ENCODE data around the gene ZBP1.

ZBP1 gene

DNA sequence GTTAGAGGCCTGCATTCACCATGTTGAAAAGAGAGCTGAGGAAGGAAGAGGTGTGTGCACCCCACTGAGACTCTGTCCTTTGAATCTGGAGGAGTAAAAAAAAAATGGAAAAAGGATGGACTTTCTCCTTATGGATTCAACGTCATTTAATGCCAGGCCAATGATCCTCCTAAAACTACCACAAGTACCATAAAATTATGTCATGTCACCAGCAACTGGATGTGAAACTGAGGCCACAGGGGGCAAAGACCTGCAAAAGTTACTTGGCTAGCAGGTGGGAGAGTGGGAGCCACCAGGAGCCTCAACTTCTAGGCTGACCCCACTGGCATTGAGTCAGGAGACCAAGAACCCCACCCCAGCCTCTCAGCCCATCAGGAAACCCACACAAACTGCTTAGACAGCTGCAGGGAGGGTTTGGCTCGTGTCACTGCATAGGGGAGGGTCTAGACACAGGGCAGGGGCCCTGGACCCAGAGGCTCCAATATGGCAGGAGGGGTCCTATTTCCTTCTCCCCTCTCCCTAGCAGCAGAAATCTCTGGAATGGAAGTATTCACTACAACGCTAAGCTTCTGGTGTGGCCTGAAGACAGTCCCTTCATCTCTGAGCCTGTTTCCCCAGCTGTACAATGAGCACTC is 48.3 kb downstream of the ZBP1 start:
- no peak for DNase-seq (ENCODE audit: low spot score)

DNA sequence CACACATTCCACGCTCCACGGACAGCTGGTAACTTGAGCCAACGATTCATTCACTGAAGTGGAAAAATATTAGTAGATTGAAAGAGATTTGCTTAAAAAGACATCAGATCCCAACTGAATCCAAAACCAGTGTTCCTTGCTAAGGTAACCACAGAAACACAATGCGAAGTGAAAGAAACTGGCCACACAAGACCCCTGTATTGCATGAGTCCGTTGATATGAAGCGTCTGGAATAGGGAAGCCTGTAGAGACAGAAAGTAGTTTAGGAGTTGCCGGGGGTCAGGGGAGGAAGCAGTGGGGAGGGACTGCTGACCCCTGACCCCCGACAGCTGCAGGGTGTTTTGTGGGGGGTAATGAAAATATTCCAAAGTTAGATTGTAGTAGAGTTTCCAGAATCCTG is 49.3 kb downstream of the ZBP1 start:
- DNase-seq (ENCODE audit: low spot score): no peak

DNA sequence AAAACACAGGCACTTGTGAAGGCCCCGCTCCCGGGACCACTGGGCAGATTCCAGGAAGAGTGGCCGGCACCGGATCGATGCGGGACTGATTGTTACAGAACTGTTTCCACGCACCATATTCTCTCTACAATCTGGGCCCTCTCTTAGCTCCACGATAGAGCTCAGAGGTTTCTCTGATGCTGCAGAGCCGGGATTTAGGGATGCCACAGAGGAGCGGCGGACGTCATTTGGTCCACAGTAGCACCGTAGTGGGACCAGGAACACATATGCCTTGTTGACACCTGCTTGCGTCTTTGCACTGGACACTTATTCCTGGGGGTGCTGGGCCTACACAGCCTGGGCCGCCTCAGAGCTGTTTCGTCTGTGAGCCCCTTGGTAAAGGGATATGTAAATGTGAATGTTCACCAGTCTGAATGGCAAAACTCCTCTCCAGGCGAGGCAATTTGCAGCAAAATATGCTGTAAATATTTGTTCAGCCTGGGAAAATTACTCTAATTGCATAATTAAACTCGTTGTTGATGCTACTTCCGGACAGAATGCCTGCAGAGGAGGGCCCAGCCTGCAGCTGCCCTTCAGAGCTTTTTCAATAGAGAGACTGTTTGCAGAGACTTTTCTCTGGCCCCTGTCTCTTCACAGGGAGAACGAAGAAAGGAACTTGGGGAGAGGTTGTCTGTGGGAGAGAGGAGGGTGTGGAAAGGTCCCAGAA is 49.9 kb downstream of the ZBP1 start:
- DNase-seq (ENCODE audit: low spot score): no peak

DNA sequence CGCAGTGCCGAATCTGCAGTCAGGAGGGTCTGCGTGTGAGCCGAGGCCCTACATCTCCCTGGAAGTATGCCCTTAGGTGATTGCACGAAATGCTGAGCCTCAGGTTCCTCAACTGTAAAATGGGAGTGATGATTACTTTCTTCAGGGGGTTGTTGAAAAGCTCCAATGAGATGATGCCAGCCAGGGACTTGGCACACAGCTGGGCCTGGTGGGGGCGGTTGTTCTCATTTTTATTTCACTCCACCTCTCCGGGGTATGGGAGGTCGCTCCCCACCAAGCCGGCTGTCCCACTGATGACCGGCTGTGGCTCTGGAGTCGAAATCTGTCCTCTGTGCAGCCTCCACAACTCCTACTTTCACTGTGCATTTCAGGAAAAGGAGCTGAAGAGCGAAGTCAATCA is 51.3 kb downstream of the ZBP1 start:
- DNase-seq (ENCODE audit: low spot score): no peak

DNA sequence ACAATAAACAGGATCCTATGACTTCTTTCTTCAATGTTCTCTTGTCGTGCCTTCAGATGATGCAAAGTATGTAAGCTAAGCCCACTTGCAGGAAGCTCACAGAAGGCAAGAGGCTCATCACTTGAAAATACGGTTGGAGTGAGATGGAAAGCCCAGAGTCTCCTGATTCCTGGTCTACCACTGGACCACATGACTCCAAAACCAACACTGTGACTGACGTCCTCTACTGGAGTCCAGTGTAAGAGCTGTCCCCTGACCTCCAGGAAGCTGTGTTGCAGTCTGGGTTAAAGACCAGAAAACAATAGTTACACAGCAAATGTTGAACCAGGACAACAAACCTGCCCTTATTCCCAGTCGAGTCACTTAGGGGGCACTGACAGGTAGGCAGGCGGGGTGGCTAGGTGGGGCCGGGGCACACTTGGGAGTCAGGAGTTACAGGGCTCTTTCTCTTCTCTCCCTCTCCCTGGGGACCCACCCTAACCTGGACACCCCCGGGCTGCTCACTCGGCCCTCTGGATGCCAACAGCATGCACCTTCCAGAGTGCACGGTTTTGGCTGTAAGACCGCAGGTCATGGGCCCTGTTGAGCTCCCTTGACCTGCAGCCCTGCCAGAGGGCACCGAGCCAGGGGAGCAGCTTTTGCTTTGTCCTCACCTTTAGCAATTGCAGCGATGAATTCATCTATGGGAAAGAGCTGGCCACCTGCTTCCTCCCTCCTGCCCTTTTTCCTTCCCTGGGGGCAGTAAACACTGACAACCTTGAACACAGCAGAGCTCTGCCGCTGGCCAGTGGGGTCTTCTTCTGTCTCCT is 51.9 kb downstream of the ZBP1 start:
- no peak for DNase-seq (ENCODE audit: low spot score)

DNA sequence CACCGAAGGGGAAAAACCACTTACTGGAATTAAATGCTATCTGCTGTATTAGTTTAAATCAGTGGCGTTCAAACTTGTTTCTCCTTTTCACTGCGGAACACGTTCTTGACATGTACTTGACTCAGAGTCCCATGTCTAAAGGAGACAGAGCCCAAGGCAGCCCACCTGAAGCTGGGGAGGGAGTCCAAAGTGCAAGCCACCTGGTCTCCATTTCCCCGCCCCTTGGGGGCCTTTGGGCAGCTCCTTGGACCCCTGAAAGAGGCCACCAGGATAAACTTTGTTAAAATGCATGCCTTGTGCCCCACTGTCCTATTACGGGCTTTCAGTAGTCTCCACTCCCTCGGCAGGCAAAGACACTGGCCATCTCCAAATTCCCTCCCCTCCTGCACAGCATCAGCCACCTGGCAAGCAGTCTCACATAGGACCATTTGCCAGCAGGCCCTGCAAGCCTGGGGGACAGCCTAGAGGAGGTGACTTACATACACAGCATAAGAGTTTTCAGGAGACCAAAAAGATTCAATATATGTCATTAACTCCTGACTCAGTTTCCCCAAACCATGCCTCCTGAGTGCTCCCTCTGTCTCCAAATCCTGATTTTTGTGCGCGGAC is 52.7 kb downstream of the ZBP1 start:
- DNase-seq (ENCODE audit: low spot score): no peak

DNA sequence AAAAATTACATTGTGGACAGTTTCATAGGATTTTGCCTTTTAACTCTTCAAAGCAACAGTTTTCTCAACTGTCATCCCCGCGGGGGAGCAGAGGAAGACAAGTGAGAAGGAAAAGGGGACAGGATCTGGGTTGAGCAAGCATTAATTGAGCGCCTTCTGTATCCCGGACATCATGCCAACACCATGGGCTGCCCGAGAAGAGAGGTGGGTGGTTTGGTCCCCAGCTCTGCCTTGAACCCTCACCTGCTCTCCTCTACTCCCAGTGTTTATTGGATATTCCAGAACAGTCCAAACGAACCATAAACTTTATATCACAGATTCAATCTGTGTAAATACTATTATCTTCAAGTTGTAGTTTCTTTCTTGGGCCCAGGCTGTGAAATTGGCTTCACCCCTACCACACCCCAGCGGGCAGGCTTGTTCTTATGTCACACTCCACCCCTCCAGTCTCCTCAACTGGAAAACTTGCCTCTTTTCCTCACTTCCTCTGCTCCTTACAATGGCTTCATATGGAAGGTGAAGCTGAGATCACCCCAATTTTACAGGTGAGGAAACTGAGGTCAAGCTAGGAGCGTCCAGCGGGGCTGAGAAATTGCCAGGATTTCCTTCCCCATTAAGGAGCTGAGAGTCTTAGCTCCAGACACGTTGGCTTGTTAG is 53.3 kb downstream of the ZBP1 start:
- DNase-seq (ENCODE audit: low spot score): no peak

DNA sequence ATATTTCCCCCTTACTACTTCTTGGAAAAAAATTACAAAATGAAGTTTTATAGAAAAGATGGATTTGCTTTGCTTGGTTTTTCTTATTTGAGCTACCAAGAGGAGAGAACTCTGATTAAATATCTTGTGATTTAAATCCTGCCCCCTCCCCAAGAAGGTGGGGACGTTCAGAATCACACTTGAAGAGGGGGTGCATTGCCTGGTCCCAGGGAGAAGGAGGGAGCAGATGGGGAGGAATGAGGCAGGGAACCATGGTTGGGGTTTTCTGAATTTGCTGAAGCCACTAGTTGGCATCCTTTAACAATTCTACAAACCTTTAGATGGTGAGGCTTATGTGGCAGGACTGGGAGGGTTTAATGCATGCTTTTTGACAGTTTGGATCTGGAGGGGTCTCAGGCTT is 53.8 kb downstream of the ZBP1 start:
- no peak for DNase-seq (ENCODE audit: low spot score)

DNA sequence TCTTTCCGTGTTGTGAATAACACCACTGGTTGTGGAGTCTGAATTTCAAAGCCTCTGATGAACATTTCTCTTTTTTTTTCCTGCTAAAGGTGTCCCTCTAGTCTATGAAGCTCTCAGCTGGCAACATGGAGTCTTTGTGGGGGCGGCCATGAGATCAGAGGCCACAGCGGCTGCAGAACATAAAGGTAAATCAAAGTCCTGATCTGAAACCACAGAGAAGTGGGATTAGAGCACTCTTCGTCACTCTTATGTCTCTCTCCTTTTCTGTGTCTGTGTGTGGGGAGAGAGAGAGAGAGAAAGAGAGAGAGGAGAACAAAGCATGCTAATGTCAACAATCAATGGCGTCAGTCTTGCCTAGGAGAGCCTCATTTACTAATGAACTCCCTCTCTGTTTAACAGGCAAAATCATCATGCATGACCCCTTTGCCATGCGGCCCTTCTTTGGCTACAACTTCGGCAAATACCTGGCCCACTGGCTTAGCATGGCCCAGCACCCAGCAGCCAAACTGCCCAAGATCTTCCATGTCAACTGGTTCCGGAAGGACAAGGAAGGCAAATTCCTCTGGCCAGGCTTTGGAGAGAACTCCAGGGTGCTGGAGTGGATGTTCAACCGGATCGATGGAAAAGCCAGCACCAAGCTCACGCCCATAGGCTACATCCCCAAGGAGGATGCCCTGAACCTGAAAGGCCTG is 55.1 kb downstream of the ZBP1 start:
- no peak for DNase-seq (ENCODE audit: low spot score)

DNA sequence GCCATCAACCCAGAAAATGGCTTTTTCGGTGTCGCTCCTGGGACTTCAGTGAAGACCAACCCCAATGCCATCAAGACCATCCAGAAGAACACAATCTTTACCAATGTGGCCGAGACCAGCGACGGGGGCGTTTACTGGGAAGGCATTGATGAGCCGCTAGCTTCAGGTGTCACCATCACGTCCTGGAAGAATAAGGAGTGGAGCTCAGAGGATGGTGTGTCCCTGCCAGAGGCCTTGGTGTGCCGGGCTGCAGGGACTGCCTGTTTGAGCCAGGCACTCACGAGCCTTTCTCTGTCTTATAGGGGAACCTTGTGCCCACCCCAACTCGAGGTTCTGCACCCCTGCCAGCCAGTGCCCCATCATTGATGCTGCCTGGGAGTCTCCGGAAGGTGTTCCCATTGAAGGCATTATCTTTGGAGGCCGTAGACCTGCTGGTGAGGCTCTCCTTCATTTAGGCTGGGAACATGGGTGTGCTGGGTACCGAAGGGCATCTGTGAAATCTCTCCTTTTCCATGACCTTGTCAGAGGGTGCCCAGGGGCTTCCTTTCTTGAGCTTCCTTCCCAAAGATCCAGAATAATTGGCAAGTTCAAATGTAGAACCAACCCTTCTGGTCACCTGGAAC is 55.9 kb downstream of the ZBP1 start:
- DNase-seq (ENCODE audit: low spot score): no peak

DNA sequence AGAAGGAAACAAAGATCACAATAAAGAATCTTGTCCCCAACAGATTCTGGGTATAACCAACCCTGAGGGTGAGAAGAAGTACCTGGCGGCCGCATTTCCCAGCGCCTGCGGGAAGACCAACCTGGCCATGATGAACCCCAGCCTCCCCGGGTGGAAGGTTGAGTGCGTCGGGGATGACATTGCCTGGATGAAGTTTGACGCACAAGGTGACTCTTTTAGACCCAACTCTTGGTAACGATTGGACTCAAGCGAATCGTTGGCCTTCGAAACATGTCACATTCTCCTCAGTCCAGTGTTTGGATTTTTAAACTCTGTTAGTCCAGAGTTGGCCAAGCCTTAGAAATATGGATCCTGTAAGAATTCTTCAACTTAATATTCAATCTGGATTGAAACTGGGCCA is 56.7 kb downstream of the ZBP1 start:
- no peak for DNase-seq (ENCODE audit: low spot score)

DNA sequence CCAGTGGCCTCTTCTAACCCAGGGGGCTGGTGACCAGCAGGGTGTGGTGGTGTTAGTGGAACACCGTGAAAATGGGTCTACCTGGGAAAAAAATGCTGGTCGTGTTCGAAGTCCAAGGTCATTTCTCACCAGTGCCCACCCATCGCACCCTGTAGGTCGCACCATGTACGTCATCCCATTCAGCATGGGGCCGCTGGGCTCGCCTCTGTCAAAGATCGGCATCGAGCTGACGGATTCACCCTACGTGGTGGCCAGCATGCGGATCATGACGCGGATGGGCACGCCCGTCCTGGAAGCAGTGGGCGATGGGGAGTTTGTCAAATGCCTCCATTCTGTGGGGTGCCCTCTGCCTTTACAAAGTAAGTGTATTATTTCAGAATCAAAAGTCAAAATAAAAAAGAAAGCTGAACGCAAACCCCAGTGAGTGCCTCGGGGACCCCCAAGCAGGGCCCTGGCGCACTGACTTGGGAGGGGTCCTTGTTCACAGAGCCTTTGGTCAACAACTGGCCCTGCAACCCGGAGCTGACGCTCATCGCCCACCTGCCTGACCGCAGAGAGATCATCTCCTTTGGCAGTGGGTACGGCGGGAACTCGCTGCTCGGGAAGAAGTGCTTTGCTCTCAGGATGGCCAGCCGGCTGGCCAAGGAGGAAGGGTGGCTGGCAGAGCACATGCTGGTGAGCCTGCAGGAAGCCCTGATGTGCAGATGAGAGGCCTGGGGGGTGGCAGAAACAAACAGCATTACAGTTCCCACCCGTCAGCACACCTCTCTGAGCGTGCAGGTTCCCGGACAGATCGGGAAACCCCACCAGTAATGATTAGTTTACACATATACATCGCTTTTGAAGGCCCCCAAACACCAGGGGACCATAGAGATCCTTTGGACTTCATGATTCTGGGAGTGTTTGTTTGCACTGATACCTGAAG is 57.4 kb downstream of the ZBP1 start:
- DNase-seq (ENCODE audit: low spot score): no peak

DNA sequence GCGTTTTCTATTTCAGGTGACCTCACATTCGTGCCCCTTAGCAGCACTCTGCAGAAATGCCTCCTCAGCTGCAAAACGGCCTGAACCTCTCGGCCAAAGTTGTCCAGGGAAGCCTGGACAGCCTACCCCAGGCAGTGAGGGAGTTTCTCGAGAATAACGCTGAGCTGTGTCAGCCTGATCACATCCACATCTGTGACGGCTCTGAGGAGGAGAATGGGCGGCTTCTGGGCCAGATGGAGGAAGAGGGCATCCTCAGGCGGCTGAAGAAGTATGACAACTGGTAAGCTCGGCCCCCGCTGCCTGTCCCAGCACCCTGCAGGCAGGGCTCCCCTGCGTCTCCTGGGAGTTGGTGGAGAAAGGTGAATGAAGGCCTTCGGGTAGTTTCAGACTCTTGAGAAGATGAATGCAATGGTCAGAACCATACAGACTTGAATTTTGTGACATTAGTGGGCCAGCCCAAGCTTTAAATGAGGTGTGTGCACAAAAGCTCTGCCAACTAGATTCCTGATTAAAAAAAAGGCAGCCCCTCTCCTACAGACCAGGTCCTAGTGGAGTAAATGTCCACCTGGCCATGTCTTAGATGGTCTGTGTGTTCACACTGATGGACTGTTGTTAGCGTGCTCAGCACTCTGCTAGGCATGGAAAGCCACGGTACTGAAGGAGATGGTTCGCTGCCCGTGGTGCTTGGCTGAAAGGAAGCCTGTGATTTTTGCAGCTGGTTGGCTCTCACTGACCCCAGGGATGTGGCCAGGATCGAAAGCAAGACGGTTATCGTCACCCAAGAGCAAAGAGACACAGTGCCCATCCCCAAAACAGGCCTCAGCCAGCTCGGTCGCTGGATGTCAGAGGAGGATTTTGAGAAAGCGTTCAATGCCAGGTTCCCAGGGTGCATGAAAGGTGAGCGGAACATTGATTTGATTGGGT is 58.6 kb downstream of the ZBP1 start:
- no peak for DNase-seq (ENCODE audit: low spot score)

DNA sequence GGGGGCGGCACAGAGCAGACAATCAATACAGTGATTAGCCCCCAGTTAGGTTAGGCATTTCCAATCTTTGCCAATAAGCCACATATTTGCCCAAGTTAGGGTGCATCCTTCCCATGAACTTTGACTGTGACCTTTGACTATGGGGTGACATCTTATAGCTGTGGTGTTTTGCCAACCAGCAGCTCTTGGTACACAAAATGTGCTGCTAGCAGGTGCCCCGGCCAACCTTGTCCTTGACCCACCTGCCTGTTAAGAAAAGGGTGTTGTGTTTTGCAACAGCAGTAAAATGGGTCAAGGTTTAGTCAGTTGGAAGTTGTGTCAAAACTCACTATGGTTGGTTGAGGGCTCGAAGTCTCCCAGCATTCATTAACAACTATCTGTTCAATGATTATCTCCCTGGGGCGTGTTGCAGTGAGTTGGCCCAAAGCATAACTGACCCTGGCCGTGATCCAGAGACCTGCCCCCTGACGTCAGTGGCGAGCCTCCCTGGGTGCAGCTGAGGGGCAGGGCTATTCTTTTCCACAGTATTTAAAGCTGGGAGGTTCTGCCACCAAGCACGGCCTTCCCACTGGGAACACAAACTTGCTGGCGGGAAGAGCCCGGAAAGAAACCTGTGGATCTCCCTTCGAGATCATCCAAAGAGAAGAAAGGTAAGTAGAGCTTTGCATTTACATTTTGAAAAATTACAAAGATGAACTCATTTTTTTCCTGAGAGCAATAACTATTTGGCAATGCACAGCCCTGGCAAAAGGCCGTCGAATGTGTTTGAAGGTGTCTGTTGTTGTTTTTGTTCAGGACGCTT is 59.5 kb downstream of the ZBP1 start, which contains the start of gene PCK1:
PCK1 (plus strand) TSS at position 557 of the 802 bp plus-strand sequence. CDS start 302 bp downstream, outside the sequence.
- DNase-seq (ENCODE audit: low spot score): no peak

DNA sequence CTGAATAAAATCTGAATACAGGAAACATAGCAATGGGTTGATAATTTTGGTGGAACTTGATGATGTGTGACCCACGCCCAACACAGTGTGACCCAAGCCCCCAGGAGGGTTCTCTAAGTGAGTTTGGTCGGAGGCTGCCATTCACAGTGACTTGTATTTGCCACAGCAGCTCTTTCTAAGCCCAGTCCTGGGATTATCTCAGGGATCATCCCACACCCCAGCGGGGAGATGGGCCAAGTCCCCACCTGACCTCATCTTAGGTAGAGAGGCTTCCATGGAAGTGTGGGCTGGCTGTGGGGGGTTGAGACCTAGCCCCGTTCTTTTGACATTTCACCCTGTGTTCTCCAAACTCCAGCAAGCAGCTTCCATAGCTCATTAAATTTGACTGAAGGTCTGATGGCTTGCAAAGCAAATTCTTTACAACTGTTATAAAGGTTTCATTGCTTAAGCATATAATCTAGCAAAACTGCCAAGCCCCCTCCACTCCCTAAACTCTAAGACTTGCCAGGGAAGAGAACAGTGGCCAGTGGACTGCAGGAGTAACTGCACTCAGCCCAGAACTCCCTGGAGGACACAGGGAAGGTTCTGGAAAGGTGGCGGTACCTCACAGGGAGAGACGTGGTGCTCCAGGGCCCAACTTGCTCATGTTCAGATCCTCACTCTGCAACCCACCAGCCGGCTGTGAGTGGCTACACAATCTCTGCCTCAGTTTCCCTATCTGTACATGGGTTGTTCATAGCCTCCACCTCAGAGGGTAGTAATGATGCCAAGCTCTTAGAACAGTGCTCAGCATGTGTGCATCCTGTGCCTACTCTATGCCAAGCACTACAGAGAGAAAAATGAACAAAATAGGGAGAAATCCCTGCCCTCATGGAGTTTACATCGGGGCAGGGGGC is 60.3 kb downstream of the ZBP1 start:
- no peak for DNase-seq (ENCODE audit: low spot score)

DNA sequence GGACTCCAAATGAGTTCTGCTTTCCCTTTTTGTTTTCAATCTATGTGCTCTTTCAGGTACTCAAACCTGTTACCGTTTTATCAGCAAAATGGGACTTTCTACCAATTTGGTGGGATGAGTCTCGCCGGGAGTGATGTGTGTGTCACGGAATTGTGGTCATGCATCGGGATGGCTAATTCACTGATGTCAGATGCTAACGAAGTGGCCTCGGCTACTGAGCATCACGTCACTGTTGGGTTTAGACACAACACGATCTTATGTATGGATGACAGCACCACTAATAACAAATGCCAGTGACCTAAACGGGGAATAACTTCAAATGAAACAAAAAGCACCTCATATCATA is 61.0 kb downstream of the ZBP1 start:
- no peak for DNase-seq (ENCODE audit: low spot score)
